CD8-positive, alpha-beta memory T cell (primary cell): Measurements from ENCODE around the gene SPX. TPM values are rescaled to one million over a fixed set of nuclear protein-coding genes. Genes with fewer than 3 reads are reported as not detected.
A peak's percentile ranks its signal among the peaks of the same experiment; 100 is the strongest.

Experiments used
- CTCF ChIA-PET: fragments of 350-600 bp; sonication (Branson Sonifier 250); formaldehyde crosslinking; loops from one replicate; lab custom pipeline; 2021; ENCODE audit warnings: antibody characterized with exemption; lab: Charles Lee
- POLR2A ChIA-PET: fragments of 350-600 bp; sonication (Branson Sonifier 250); formaldehyde crosslinking; loops from one replicate; lab custom pipeline; 2021; ENCODE audit warnings: antibody characterized with exemption; lab: Charles Lee
- DNase-seq, 5 donors: peaks; one replicate each; pipeline versions ENCODE4 v3.0.0 to v3.0.0-alpha.2; 2020 to 2022; ENCODE audit warnings: mixed read lengths in 1 of 5
- H3K27ac ChIP-seq: one replicate; pipeline ENCODE4 v1.7.0; 2013; ENCODE audit warnings: low read depth, mild to moderate bottlenecking, low read length, moderate library complexity
- H3K27me3 ChIP-seq: 2 replicates; pipeline ENCODE4 v1.7.0; 2013; ENCODE audit warnings: low read length, mild to moderate bottlenecking; ENCODE audit not compliant: insufficient read depth, poor library complexity, severe bottlenecking
- H3K36me3 ChIP-seq: 2 replicates; pipeline ENCODE4 v1.7.0; 2013; ENCODE audit warnings: mild to moderate bottlenecking, low read length, moderate library complexity; ENCODE audit not compliant: insufficient read depth
- H3K4me1 ChIP-seq: 2 replicates; pipeline ENCODE4 v1.7.0; 2013; ENCODE audit warnings: mild to moderate bottlenecking, low read length, moderate library complexity; ENCODE audit not compliant: insufficient read depth
- H3K4me3 ChIP-seq: 2 replicates; pipeline ENCODE4 v1.7.0; 2013; ENCODE audit warnings: mild to moderate bottlenecking, low read length
- H3K9me3 ChIP-seq: 2 replicates; pipeline ENCODE4 v1.7.0; 2013; ENCODE audit warnings: mild to moderate bottlenecking, low read length
- H3K27ac Mint-ChIP-seq, 8 donors: one replicate each; pipeline ENCODE4 v1.8.0; 2020 to 2021; ENCODE audit warnings: mixed read lengths in 8 of 8, mild to moderate bottlenecking in 6 of 8, inconsistent platforms in 3 of 8, moderate library complexity in 3 of 8
- H3K27me3 Mint-ChIP-seq, 2 donors: one replicate each; pipeline ENCODE4 v1.8.0; 2020 to 2021; ENCODE audit warnings: mixed read lengths in 2 of 2, mild to moderate bottlenecking in 1 of 2, moderate library complexity in 1 of 2
- H3K36me3 Mint-ChIP-seq, 3 donors: one replicate each; pipeline ENCODE4 v1.8.0; 2020 to 2021; ENCODE audit warnings: mixed read lengths in 3 of 3, inconsistent platforms in 1 of 3, mild to moderate bottlenecking in 1 of 3
- H3K4me1 Mint-ChIP-seq, 3 donors: one replicate each; pipeline ENCODE4 v1.8.0; 2020 to 2021; ENCODE audit warnings: mixed read lengths in 3 of 3, inconsistent platforms in 1 of 3, mild to moderate bottlenecking in 1 of 3
- H3K4me3 Mint-ChIP-seq, 7 donors: one replicate each; pipeline ENCODE4 v1.8.0; 2020 to 2021; ENCODE audit warnings: mixed read lengths in 7 of 7, mild to moderate bottlenecking in 6 of 7, moderate library complexity in 4 of 7, inconsistent platforms in 2 of 7
- H3K9me3 Mint-ChIP-seq, 5 donors: one replicate each; pipeline ENCODE4 v1.8.0; 2020 to 2022; ENCODE audit warnings: mixed read lengths in 5 of 5, mild to moderate bottlenecking in 3 of 5, moderate library complexity in 2 of 5, inconsistent platforms in 1 of 5
- polyA plus RNA-seq: library from polyadenylated mRNA; unstranded; fragments of 300-500 nt; fragmentation: Illumina TruSeq; gene quantifications from one replicate; pipeline ENCODE4 v1.2.3, GENCODE V29; 2021
- total RNA-seq, 2 experiments: library from RNA; stranded (reverse); gene quantifications; one replicate each; pipeline ENCODE4 v1.2.3, GENCODE V29; 2021

Gene SPX
- total and polyA plus RNA-seq, 3 experiments from 2014 or later, result 0.28 to 0.64 TPM; not detected in 1

DNA sequence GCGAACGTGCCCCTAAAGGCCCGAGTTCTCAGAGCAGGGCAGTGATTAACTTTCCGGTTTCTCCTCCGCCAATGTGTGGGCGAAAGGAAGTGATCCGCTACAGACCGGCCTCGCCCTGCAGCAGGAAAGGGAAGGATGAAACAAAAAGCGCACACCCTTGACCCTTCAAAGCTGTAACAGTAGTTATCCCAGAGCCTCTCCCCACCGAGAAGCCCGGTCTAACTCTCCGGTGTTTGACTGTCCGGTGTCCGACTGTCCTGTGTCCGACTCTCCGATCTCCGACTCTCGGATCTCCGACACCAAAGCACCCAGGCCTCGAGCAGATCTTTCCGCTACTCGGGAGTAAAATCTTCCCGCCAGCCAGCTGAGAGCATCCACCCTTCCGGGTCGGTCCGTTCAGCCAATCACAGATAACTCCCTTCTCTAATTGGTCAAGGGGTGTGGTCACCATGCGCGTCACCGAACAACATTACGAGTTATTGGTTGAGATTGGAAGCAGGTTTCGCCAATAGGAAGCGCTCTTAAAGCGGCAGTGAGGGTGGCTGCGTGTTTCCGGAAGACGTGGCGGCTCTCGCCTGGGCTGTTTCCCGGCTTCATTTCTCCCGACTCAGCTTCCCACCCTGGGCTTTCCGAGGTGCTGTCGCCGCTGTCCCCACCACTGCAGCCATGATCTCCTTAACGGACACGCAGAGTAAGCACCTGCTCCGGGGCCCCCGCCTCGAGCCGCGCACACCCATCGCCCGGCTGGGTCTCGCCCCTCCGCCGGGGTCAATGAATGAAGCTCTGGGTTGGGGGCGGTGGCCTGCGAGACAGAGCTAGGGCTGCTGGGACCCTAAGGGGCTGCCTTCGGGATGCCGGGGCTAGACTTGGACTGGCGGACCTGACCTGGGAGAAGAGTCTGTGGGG lies 24.6 kb upstream of the SPX start, which contains the start of the genes GOLT1B and RECQL:
Gene GOLT1B, plus strand, starts transcription at position 532 of the 906 bp plus-strand sequence. Its CDS starts 135 bp downstream, at position 667.
Gene RECQL, minus strand, starts transcription at position 378 of the 906 bp plus-strand sequence. CDS start 2,065 bp downstream, outside the sequence.
- peaks cover 22% of the 10 kb centered on the region for H3K36me3 ChIP-seq
- Mint-ChIP-seq H3K27ac (peak within 1 kb of the TSS in 1 of 8 donors; percentile 70), H3K4me1 (peaks cover 44 to 70% (median 45%) of the 10 kb centered on the region in 3 donors), H3K27me3 (no peaks in the 10 kb centered on the region), H3K4me3 (no peak within 1 kb of the TSS), H3K36me3 (peaks cover 4 to 36% (median 7%) of the 10 kb centered on the region in 3 donors), H3K9me3 (no peaks in the 10 kb centered on the region)
- peak; percentile 78 to 94 (median 93) for DNase-seq
- peak within 1 kb of the TSS; percentile 92 for H3K4me3 ChIP-seq
- ChIA-PET POLR2A (interaction anchor here (0.6 to 2.6 kb wide), 11 partner anchors 10 to 179 kb away, joined by 3 to 17 read pairs (median 3); partner anchors contain the start of genes LDHB, PYROXD1 and SPX), CTCF (interaction anchor here (0.7 to 1.4 kb wide), 5 partner anchors 9 to 205 kb away, joined by 3 to 4 read pairs (median 3); partner anchors contain the start of gene LDHB)
- H3K27ac ChIP-seq, result peak within 1 kb of the TSS; percentile 80
- H3K4me1 ChIP-seq, result peaks cover 56% of the 10 kb centered on the region
- H3K27me3 ChIP-seq, result no peaks in the 10 kb centered on the region
- H3K9me3 ChIP-seq, result no peaks in the 10 kb centered on the region

- ChIA-PET POLR2A (interaction anchor here (0.6 to 2.6 kb wide), 8 partner anchors 10 to 178 kb away, joined by 3 to 17 read pairs (median 4); partner anchors contain the start of genes LDHB, PYROXD1 and SPX), CTCF (interaction anchor here (0.7 to 1.4 kb wide), 4 partner anchors 27 to 206 kb away, joined by 3 to 4 read pairs (median 3); partner anchors contain the start of gene LDHB)
- Histone ChIP-seq H3K4me1 (peaks cover 56% of the 10 kb centered on the region), H3K9me3 (no peaks in the 10 kb centered on the region), H3K27me3 (no peaks in the 10 kb centered on the region), H3K4me3 (peak overlapping the region; percentile 92), H3K27ac (peak overlapping the region; percentile 80), H3K36me3 (peaks cover 18% of the 10 kb centered on the region)
- Mint-ChIP-seq H3K27ac (no peak overlapping the region), H3K4me1 (peaks cover 42 to 64% (median 45%) of the 10 kb centered on the region in 3 donors), H3K4me3 (no peak overlapping the region), H3K27me3 (no peaks in the 10 kb centered on the region), H3K9me3 (no peaks in the 10 kb centered on the region), H3K36me3 (peaks cover 4 to 33% (median 7%) of the 10 kb centered on the region in 3 donors)
- peak in 1 of 5 donors; percentile 27 for DNase-seq
Measured at GRCh38 chr12:21502164-21502496, 24.0 kb upstream of the SPX start.

- DNase-seq, result no peak
- Histone ChIP-seq H3K27me3 (no peaks in the 10 kb centered on the region), H3K36me3 (peaks cover 11% of the 10 kb centered on the region), H3K4me1 (peaks cover 56% of the 10 kb centered on the region), H3K27ac (no peak overlapping the region), H3K9me3 (no peaks in the 10 kb centered on the region), H3K4me3 (no peak overlapping the region)
- H3K4me1 Mint-ChIP-seq, result peaks cover 43 to 59% (median 45%) of the 10 kb centered on the region in 3 donors
- ChIA-PET CTCF (no interaction called here), POLR2A (no interaction called here)
- H3K9me3 Mint-ChIP-seq, result no peaks in the 10 kb centered on the region
- H3K27ac Mint-ChIP-seq, result peak overlapping the region in 2 of 8 donors; percentile 70 to 71
- no peaks in the 10 kb centered on the region for H3K27me3 Mint-ChIP-seq
- H3K4me3 Mint-ChIP-seq, result no peak overlapping the region
- peaks cover 4 to 33% (median 8%) of the 10 kb centered on the region in 3 donors for H3K36me3 Mint-ChIP-seq
Measured at GRCh38 chr12:21502872-21503271, 23.2 kb upstream of the SPX start.

- no peaks in the 10 kb centered on the region for H3K27me3 Mint-ChIP-seq
- DNase-seq, result no peak
- H3K4me3 Mint-ChIP-seq, result peak overlapping the region in 1 of 7 donors; percentile 29
- Histone ChIP-seq H3K36me3 (no peaks in the 10 kb centered on the region), H3K4me1 (peaks cover 42% of the 10 kb centered on the region), H3K27ac (no peak overlapping the region), H3K9me3 (no peaks in the 10 kb centered on the region), H3K4me3 (no peak overlapping the region), H3K27me3 (no peaks in the 10 kb centered on the region)
- H3K36me3 Mint-ChIP-seq, result peaks cover 0 to 44% (median 20%) of the 10 kb centered on the region in 3 donors
- H3K27ac Mint-ChIP-seq, result peak overlapping the region in 3 of 8 donors; percentile 29 to 31 (median 29)
- H3K4me1 Mint-ChIP-seq, result peaks cover 51 to 66% (median 65%) of the 10 kb centered on the region in 3 donors
- CTCF ChIA-PET, result no interaction called here
- H3K9me3 Mint-ChIP-seq, result no peaks in the 10 kb centered on the region
- POLR2A ChIA-PET, result no interaction called here
Measured at GRCh38 chr12:21505888-21506287, 20.2 kb upstream of the SPX start.

GRCh38 chr12:21507849-21508248 lies 18.2 kb upstream of the SPX start:
- H3K9me3 Mint-ChIP-seq, result no peaks in the 10 kb centered on the region
- H3K4me1 Mint-ChIP-seq, result peaks cover 43 to 59% (median 58%) of the 10 kb centered on the region in 3 donors
- no peak overlapping the region for H3K4me3 Mint-ChIP-seq
- H3K9me3 ChIP-seq, result no peaks in the 10 kb centered on the region
- CTCF ChIA-PET, result interaction anchor here (0.6 kb wide), 1 partner anchor 18 kb away, joined by 3 read pairs; the partner anchor contains the start of gene SPX
- H3K27me3 Mint-ChIP-seq, result no peaks in the 10 kb centered on the region
- POLR2A ChIA-PET, result no interaction called here
- no peak overlapping the region for H3K4me3 ChIP-seq
- no peak overlapping the region for H3K27ac Mint-ChIP-seq
- no peaks in the 10 kb centered on the region for H3K27me3 ChIP-seq
- no peak overlapping the region for H3K27ac ChIP-seq
- peaks cover 0 to 56% (median 22%) of the 10 kb centered on the region in 3 donors for H3K36me3 Mint-ChIP-seq
- DNase-seq, result no peak
- peaks cover 6% of the 10 kb centered on the region for H3K36me3 ChIP-seq
- peaks cover 34% of the 10 kb centered on the region for H3K4me1 ChIP-seq

DNA sequence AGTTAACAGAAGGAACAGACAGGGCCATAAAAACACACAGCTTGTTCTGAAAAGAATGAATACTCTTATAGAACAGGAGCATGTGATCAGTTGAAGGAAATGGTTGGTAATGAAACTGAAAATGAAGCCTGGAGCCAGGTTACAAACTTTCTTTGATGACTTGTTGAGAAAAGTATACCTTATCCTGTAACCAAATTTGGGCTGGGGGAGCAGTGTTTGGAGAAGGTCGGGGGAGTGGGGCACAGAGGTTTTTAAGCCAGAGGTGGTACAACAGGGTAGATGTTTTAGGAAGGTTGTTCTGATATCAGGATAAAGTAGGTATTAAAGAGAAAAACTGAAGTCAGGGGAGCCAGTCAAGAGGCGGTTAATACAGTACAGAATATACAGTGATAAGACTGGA lies 16.3 kb upstream of the SPX start:
- Histone ChIP-seq H3K4me1 (peaks cover 15% of the 10 kb centered on the region), H3K4me3 (peak overlapping the region; percentile 10), H3K27ac (no peak overlapping the region), H3K9me3 (no peaks in the 10 kb centered on the region), H3K27me3 (no peaks in the 10 kb centered on the region), H3K36me3 (peaks cover 14% of the 10 kb centered on the region)
- CTCF ChIA-PET, result no interaction called here
- Mint-ChIP-seq H3K9me3 (no peaks in the 10 kb centered on the region), H3K4me3 (peak overlapping the region in 6 of 7 donors; percentile 3 to 57 (median 37)), H3K27me3 (no peaks in the 10 kb centered on the region), H3K4me1 (peaks cover 25 to 40% (median 39%) of the 10 kb centered on the region in 3 donors), H3K27ac (peak overlapping the region; percentile 4 to 94 (median 66)), H3K36me3 (peaks cover 0 to 73% (median 29%) of the 10 kb centered on the region in 3 donors)
- DNase-seq, result peak in 2 of 5 donors; percentile 0 to 9
- POLR2A ChIA-PET, result no interaction called here

DNA sequence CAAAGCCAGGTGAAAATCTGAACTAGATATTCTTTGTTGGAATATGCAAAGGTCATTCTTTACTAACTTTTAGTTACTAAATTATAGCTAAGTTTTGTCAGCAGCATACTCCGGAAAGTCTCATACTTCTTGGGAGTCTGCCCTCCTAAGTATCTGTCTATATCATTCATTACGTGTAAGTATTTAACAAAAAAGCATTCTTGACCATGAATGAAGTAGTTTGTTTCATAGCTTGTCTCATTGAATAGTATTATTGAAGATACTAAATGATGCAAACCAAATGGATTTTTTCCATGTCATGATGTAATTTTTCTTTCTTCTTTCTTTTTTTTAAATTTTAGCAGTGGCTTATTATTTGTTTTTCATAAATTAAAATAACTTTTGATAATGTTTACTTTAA lies 9.8 kb upstream of the SPX start:
- Mint-ChIP-seq H3K4me1 (peaks cover 0 to 1% (median 0%) of the 10 kb centered on the region in 3 donors), H3K4me3 (no peak overlapping the region), H3K27me3 (no peaks in the 10 kb centered on the region), H3K36me3 (peaks cover 0 to 63% (median 10%) of the 10 kb centered on the region in 3 donors), H3K27ac (no peak overlapping the region), H3K9me3 (no peaks in the 10 kb centered on the region)
- Histone ChIP-seq H3K9me3 (no peaks in the 10 kb centered on the region), H3K4me3 (no peak overlapping the region), H3K27me3 (no peaks in the 10 kb centered on the region), H3K36me3 (peaks cover 21% of the 10 kb centered on the region), H3K4me1 (no peaks in the 10 kb centered on the region), H3K27ac (no peak overlapping the region)
- no peak for DNase-seq
- CTCF ChIA-PET, result no interaction called here
- POLR2A ChIA-PET, result no interaction called here
